KMS-11 (cell line): ENCODE results near the gene TNIP1.

Source experiments
- H2AFZ ChIP-seq: fragments of 200-600 bp; sonication (generic); 2 replicates; pipeline ENCODE4 v1.6.1; 2016; ENCODE audit warnings: antibody characterized with exemption, mixed run types, low read depth
- H3K27ac ChIP-seq: fragments of 200-600 bp; sonication (generic); 2 replicates; pipeline ENCODE4 v1.6.1; 2016; ENCODE audit warnings: mild to moderate bottlenecking, mixed run types
- H3K27me3 ChIP-seq: fragments of 200-600 bp; sonication (generic); 2 replicates; pipeline ENCODE4 v1.6.1; 2017; ENCODE audit warnings: mild to moderate bottlenecking, low read depth, mixed run types, moderate library complexity; ENCODE audit not compliant: insufficient read depth
- H3K36me3 ChIP-seq: fragments of 200-600 bp; sonication (generic); 2 replicates; pipeline ENCODE4 v1.6.1; 2017; ENCODE audit warnings: mild to moderate bottlenecking, mixed run types; ENCODE audit not compliant: insufficient read depth
- H3K4me1 ChIP-seq: fragments of 200-600 bp; sonication (generic); 2 replicates; pipeline ENCODE4 v1.6.1; 2016; ENCODE audit warnings: mild to moderate bottlenecking, low read depth, mixed run types; ENCODE audit not compliant: poor library complexity, severe bottlenecking
- H3K4me2 ChIP-seq: fragments of 200-600 bp; sonication (generic); 2 replicates; pipeline ENCODE4 v1.7.0; 2016; ENCODE audit warnings: mild to moderate bottlenecking, mixed run types
- H3K4me3 ChIP-seq: fragments of 200-600 bp; sonication (generic); IDR thresholded peaks from 2 replicates; pipeline ENCODE4 v1.6.1; 2017; ENCODE audit warnings: low read depth, low read length, mixed read lengths; ENCODE audit not compliant: insufficient read depth
- H3K79me2 ChIP-seq: fragments of 200-600 bp; sonication (generic); 2 replicates; pipeline ENCODE4 v1.6.1; 2016; ENCODE audit warnings: low read depth, mixed run types; ENCODE audit not compliant: insufficient read depth
- H3K9ac ChIP-seq: fragments of 200-600 bp; sonication (generic); 2 replicates; pipeline ENCODE4 v1.6.1; 2016; ENCODE audit warnings: mild to moderate bottlenecking, mixed run types
- H4K20me1 ChIP-seq: fragments of 200-600 bp; sonication (generic); 2 replicates; pipeline ENCODE4 v1.6.1; 2016; ENCODE audit warnings: mild to moderate bottlenecking, mixed run types; ENCODE audit not compliant: insufficient read depth
- TF ChIP-seq, protein P1 (sequence below): fragments of 200-600 bp; sonication (generic); conservative IDR thresholded peaks from 2 replicates; pipeline ENCODE4 v1.6.1; 2017; ENCODE audit warnings: low read depth, mild to moderate bottlenecking, antibody characterized with exemption, low read length, moderate library complexity, mixed read lengths

The TNIP1 gene

DNA sequence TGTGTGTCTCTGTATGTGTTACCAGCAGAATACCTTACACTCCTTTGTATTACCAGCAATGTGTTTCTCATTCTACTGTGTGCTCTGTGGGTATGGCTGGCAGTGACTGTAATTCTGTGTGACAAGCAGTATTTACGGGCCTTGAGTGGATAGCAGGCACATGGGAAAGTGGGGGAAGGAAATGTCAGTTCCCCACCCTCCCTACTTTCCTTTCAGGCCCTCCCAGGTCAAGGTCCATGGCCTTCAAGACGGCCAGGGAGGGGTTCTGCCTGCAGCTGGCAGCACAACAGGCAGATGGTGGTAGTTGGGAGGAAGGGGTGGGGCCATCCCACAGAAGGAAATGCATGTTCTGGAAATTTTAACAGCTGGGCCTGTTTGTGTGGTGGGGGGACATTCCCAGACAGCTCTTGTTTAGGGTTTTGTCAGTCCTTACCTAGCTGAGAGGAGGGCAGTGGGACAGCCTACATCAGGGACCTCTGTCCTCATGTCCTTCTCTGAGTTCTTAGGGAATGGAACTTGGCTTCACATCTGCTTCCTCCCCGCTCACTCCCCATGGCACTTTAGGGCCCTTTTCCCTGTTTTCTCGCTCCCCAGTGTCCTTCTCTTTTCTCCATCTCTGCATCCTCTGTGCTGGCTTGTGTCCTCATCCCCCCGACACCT is 14.6 kb upstream of the TNIP1 start:
- H2AFZ ChIP-seq, result no peak overlapping the region
- H3K79me2 ChIP-seq, result no peaks in the 10 kb centered on the region
- no peaks in the 10 kb centered on the region for H4K20me1 ChIP-seq
- no peaks in the 10 kb centered on the region for H3K36me3 ChIP-seq
- no peaks in the 10 kb centered on the region for H3K27me3 ChIP-seq
- TF ChIP-seq, protein P1, sequence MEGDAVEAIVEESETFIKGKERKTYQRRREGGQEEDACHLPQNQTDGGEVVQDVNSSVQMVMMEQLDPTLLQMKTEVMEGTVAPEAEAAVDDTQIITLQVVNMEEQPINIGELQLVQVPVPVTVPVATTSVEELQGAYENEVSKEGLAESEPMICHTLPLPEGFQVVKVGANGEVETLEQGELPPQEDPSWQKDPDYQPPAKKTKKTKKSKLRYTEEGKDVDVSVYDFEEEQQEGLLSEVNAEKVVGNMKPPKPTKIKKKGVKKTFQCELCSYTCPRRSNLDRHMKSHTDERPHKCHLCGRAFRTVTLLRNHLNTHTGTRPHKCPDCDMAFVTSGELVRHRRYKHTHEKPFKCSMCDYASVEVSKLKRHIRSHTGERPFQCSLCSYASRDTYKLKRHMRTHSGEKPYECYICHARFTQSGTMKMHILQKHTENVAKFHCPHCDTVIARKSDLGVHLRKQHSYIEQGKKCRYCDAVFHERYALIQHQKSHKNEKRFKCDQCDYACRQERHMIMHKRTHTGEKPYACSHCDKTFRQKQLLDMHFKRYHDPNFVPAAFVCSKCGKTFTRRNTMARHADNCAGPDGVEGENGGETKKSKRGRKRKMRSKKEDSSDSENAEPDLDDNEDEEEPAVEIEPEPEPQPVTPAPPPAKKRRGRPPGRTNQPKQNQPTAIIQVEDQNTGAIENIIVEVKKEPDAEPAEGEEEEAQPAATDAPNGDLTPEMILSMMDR, result no peak
- H3K4me1 ChIP-seq, result peaks cover 45% of the 10 kb centered on the region
- H3K9ac ChIP-seq, result no peak overlapping the region
- no peak overlapping the region for H3K4me3 ChIP-seq
- H3K27ac ChIP-seq, result no peak overlapping the region; the same call in 1 of the 2 replicates
- peak overlapping the region; percentile 72; the same call in 1 of the 2 replicates for H3K4me2 ChIP-seq

DNA sequence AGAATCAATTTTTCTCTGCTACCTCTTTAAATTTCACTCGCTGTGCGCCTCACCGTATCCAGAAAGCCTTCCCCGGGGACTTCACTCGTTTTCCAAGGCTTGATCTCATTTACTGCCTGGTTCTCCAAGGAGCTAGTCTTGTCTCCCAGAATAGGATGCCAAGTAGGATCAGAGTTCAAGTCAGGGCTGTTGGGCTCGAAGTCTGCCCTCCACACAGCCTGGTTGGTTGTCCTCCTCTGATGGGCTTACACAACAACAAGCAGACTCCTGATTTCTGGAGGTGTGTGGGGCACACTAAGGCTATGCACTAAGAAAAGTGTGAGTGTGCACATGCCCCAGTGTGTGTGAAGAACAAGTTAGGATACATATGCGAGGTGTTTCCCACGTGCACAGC is 14.0 kb upstream of the TNIP1 start:
- peaks cover 45% of the 10 kb centered on the region for H3K4me1 ChIP-seq
- H3K36me3 ChIP-seq, result no peaks in the 10 kb centered on the region
- H3K4me2 ChIP-seq, result peak overlapping the region; percentile 72

DNA sequence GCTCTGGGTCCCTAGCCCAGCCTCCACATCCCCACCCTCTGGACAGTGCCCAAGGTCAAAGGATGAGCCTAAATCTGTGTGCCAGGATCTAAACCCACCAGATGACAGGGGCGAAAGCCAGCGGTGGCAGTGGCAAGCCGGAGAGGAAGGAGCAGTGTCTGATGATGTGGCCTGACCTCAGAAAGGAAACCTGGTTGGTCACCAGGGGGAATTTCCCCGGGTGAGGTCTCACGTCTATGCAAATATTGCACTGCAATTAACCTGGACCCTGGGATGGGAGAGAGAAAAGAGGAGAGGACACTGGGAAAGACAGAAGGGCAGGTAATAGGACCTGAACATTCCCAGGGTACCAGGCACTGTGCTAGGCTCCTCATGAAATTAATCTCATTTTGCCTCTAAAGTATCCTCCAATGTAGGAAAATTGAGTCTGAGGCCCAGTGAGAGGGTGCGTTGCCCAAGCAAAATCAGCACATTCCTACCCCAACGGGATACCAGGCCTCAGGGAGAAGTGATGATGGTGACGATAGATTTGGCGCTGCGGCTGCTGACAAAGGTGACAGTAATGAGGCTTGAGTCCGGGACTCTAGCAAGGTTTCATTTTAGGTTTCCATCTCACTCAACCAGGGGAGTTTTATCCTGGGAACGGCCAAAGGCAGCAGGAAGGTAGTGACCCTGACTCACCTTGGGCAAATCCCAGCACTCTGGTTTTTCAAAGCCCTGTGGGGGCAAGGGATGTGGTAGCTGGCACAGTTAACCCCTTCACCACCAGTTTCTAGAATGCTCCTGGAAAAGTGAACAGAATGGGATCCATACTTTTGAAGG is 13.4 kb upstream of the TNIP1 start:
- TF ChIP-seq, protein P1, result no peak
- Histone ChIP-seq H3K4me3 (no peak overlapping the region), H3K4me2 (peak overlapping the region; percentile 72), H3K27me3 (no peaks in the 10 kb centered on the region), H4K20me1 (no peaks in the 10 kb centered on the region), H3K27ac (peak overlapping the region; percentile 54), H2AFZ (no peak overlapping the region), H3K36me3 (no peaks in the 10 kb centered on the region), H3K79me2 (no peaks in the 10 kb centered on the region), H3K9ac (peak overlapping the region; percentile 13; the same call in 1 of the 2 replicates), H3K4me1 (peaks cover 45% of the 10 kb centered on the region)

More for the DNA sequence above, 14.0 kb upstream of the TNIP1 start:
- H3K27ac ChIP-seq, result peak overlapping the region; percentile 54; the same call in 1 of the 2 replicates
- H2AFZ ChIP-seq, result no peak overlapping the region
- TF ChIP-seq, protein P1, result no peak
- H4K20me1 ChIP-seq, result no peaks in the 10 kb centered on the region
- H3K9ac ChIP-seq, result peak overlapping the region; percentile 13; the same call in 1 of the 2 replicates
- no peak overlapping the region for H3K4me3 ChIP-seq
- H3K79me2 ChIP-seq, result no peaks in the 10 kb centered on the region
- no peaks in the 10 kb centered on the region for H3K27me3 ChIP-seq

DNA sequence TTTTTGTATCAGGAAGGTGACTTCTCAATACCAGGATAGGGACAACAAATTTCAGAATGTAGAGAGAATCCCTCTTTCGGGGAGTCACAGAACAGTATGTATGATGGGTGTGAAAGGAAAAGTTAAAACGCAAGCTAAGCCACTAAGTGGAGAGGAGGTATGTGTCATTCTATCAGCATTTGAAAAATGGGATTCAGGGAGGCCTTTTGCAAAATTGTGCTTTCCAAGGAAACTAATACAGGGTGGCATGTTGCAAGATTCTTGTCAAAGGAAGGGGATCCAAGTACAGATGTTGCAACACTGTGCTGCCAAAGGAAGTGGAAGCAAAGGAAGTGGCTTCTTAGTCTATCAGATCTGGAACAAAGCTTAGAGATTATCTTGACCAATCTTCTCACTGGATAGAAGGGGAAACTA is 12.6 kb upstream of the TNIP1 start:
- Histone ChIP-seq H3K4me3 (no peak overlapping the region), H2AFZ (no peak overlapping the region), H3K27ac (peak overlapping the region; percentile 54; the same call in 1 of the 2 replicates), H3K36me3 (no peaks in the 10 kb centered on the region), H4K20me1 (no peaks in the 10 kb centered on the region), H3K27me3 (no peaks in the 10 kb centered on the region), H3K4me2 (peak overlapping the region; percentile 72; the same call in 1 of the 2 replicates), H3K79me2 (no peaks in the 10 kb centered on the region), H3K9ac (peak overlapping the region; percentile 12; the same call in 1 of the 2 replicates), H3K4me1 (peaks cover 45% of the 10 kb centered on the region)
- TF ChIP-seq, protein P1, result no peak
